ENCODE results near the gene CYTH3. TPM values are rescaled to one million over a fixed set of nuclear protein-coding genes. Genes with fewer than 3 reads are reported as not detected.
"Not testable (repeated sequence)": the region's sequence is repeated elsewhere in the genome, so short reads cannot be mapped to it uniquely, and the experiment has no call there.

CYTH3 gene
- total and polyA plus RNA-seq, 2 donors (not counting 1 experiment from before 2014, with no cell fraction given): 39.1 to 73.3 TPM

GRCh38 chr7:6153646-6154541 lies 118.5 kb downstream of the CYTH3 start:
- Histone ChIP-seq H3K36me3 (ENCODE audit: control insufficient read depth, insufficient read depth, low read length) (peaks cover 22% of the 10 kb centered on the region), H4K20me1 (ENCODE audit: control insufficient read depth, extremely low read depth, insufficient read depth, low read length) (no peaks in the 10 kb centered on the region), H3K9ac (ENCODE audit: insufficient read depth, low read length) (no peak overlapping the region), H3K4me1 (ENCODE audit: control insufficient read depth, extremely low read depth, insufficient read depth, low read length) (peaks cover 1% of the 10 kb centered on the region), H3K9me3 (ENCODE audit: control insufficient read depth, insufficient read depth, low read depth, low read length) (no peaks in the 10 kb centered on the region), H2AFZ (ENCODE audit: low read length) (no peak overlapping the region), H3K79me2 (ENCODE audit: control insufficient read depth, insufficient read depth, low read length) (no peaks in the 10 kb centered on the region), H3K4me3 (replicated peaks in 1 of 4; ENCODE audit: control extremely low read depth in 1 of 4, insufficient read depth in 1 of 4, low read depth in 3 of 4, low read length in 4 of 4) (no peak overlapping the region), H3K27ac (ENCODE audit: insufficient read depth, low read length) (no peak overlapping the region), H3K27me3 (ENCODE audit: control insufficient read depth, insufficient read depth, low read length) (no peaks in the 10 kb centered on the region), H3K4me2 (ENCODE audit: extremely low read depth, insufficient read depth, low read length) (no peak overlapping the region)
- no peak for TF ChIP-seq CTCF (conservative IDR thresholded peaks at IDR 0.05 in 1 of 2, IDR thresholded peaks at IDR 0.05 in 1 of 2; ENCODE audit: low read depth in 1 of 2, low read length in 2 of 2)
- no peak for TF ChIP-seq EZH2 (IDR thresholded peaks at IDR 0.05; ENCODE audit: low read length, missing control alignments)
- DNase-seq (ENCODE audit: low read depth in 2 of 2): no peak

- no peak overlapping the region for H3K4me2 ChIP-seq (ENCODE audit: extremely low read depth, insufficient read depth, low read length)
- no peak overlapping the region for H3K9ac ChIP-seq (ENCODE audit: insufficient read depth, low read length)
- H2AFZ ChIP-seq (ENCODE audit: low read length): no peak overlapping the region
- peaks cover 21% of the 10 kb centered on the region for H3K36me3 ChIP-seq (ENCODE audit: control insufficient read depth, insufficient read depth, low read length)
- no peak for TF ChIP-seq EZH2 (IDR thresholded peaks at IDR 0.05; ENCODE audit: low read length, missing control alignments)
- no peaks in the 10 kb centered on the region for H3K79me2 ChIP-seq (ENCODE audit: control insufficient read depth, insufficient read depth, low read length)
- no peak for DNase-seq (ENCODE audit: low read depth in 2 of 2)
- no peaks in the 10 kb centered on the region for H3K27me3 ChIP-seq (ENCODE audit: control insufficient read depth, insufficient read depth, low read length)
- H3K27ac ChIP-seq (ENCODE audit: insufficient read depth, low read length): no peak overlapping the region
- H3K4me1 ChIP-seq (ENCODE audit: control insufficient read depth, extremely low read depth, insufficient read depth, low read length): no peaks in the 10 kb centered on the region
- no peaks in the 10 kb centered on the region for H4K20me1 ChIP-seq (ENCODE audit: control insufficient read depth, extremely low read depth, insufficient read depth, low read length)
- H3K4me3 ChIP-seq (replicated peaks in 1 of 4; ENCODE audit: control extremely low read depth in 1 of 4, insufficient read depth in 1 of 4, low read depth in 3 of 4, low read length in 4 of 4): no peak overlapping the region
- H3K9me3 ChIP-seq (ENCODE audit: control insufficient read depth, insufficient read depth, low read depth, low read length): no peaks in the 10 kb centered on the region
Observed at GRCh38 chr7:6151994-6152735, 120.3 kb downstream of the CYTH3 start.

- H4K20me1 ChIP-seq (ENCODE audit: control insufficient read depth, extremely low read depth, insufficient read depth, low read length); H3K79me2 ChIP-seq (ENCODE audit: control insufficient read depth, insufficient read depth, low read length); H3K4me3 ChIP-seq (replicated peaks in 1 of 4; ENCODE audit: control extremely low read depth in 1 of 4, insufficient read depth in 1 of 4, low read depth in 3 of 4, low read length in 4 of 4); DNase-seq (ENCODE audit: low read depth in 2 of 2); H3K9me3 ChIP-seq (ENCODE audit: control insufficient read depth, insufficient read depth, low read depth, low read length); H3K27ac ChIP-seq (ENCODE audit: insufficient read depth, low read length); H3K4me1 ChIP-seq (ENCODE audit: control insufficient read depth, extremely low read depth, insufficient read depth, low read length); H3K27me3 ChIP-seq (ENCODE audit: control insufficient read depth, insufficient read depth, low read length); H2AFZ ChIP-seq (ENCODE audit: low read length); H3K4me2 ChIP-seq (ENCODE audit: extremely low read depth, insufficient read depth, low read length); H3K9ac ChIP-seq (ENCODE audit: insufficient read depth, low read length): not testable (repeated sequence)
- H3K36me3 ChIP-seq (ENCODE audit: control insufficient read depth, insufficient read depth, low read length): peaks cover 21% of the 10 kb centered on the region
Observed at GRCh38 chr7:6151527-6151926, 120.9 kb downstream of the CYTH3 start.

Measured in fibroblast of lung (primary cell).